ENCODE data around the gene LHPP. TPM values are rescaled to one million over a fixed set of nuclear protein-coding genes. Genes with fewer than 3 reads are reported as not detected.
"Not testable (repeated sequence)": the region's sequence is repeated elsewhere in the genome, so short reads cannot be mapped to it uniquely, and the experiment has no call there.

The LHPP gene
- total and polyA plus RNA-seq, 4 donors, result 11.5 to 22.0 (median 18.6) TPM

GRCh38 chr10:124543146-124543545 lies 81.5 kb downstream of the LHPP start:
- ATAC-seq (ENCODE audit: low FRiP score) (no peak), DNase-seq (no peak)
- intact Hi-C loops (cut with DNase I), result no loop called here
- 92 to 94% methylated on average over 13 of the region's 13 CpGs for WGBS, 2 donors
- no peaks in the 10 kb centered on the region for H3K4me1 ChIP-seq (ENCODE audit: control insufficient read depth in 1 of 2, insufficient read depth in 2 of 2, low read length in 2 of 2)
- no peaks in the 10 kb centered on the region for H3K9me3 ChIP-seq (ENCODE audit: control insufficient read depth, low read length)
- H3K27ac ChIP-seq (ENCODE audit: low read depth in 1 of 2, low read length in 2 of 2), result no peak overlapping the region
- H3K4me3 ChIP-seq (ENCODE audit: low read length in 2 of 2), result no peak overlapping the region
- no peaks in the 10 kb centered on the region for H3K36me3 ChIP-seq (ENCODE audit: control insufficient read depth in 1 of 2, insufficient read depth in 2 of 2, low read length in 1 of 2)
- H3K27me3 ChIP-seq (ENCODE audit: control insufficient read depth in 1 of 2, insufficient read depth in 2 of 2, low read length in 1 of 2), result no peaks in the 10 kb centered on the region

DNA sequence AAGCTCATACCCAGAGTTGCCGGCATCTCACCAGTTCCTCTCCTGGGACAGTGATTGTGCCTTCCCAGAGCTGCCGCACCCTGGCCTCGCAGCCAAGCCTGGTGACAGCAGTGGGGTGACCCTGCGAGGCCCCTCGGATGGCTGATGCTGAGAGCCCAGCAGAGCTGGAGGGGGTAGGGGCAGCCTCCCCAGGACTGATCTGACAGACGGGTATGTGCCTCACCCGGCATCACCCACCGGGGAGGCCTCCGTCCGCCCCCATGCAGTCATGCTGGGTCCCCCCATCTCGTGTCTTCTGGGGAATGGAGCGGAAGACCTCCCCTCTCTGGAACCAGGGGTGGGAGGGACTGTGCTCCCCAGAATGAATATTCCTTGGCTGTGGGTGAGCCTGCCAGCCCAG lies 82.3 kb downstream of the LHPP start:
- DNase-seq (no peak), ATAC-seq (ENCODE audit: low FRiP score) (no peak)
- intact Hi-C loops (cut with DNase I), result no loop called here
- Histone ChIP-seq H3K27ac (ENCODE audit: low read depth in 1 of 2, low read length in 2 of 2) (no peak overlapping the region), H3K9me3 (ENCODE audit: control insufficient read depth, low read length) (no peaks in the 10 kb centered on the region), H3K4me3 (ENCODE audit: low read length in 2 of 2) (no peak overlapping the region), H3K27me3 (ENCODE audit: control insufficient read depth in 1 of 2, insufficient read depth in 2 of 2, low read length in 1 of 2) (no peaks in the 10 kb centered on the region), H3K36me3 (ENCODE audit: control insufficient read depth in 1 of 2, insufficient read depth in 2 of 2, low read length in 1 of 2) (no peaks in the 10 kb centered on the region), H3K4me1 (ENCODE audit: control insufficient read depth in 1 of 2, insufficient read depth in 2 of 2, low read length in 2 of 2) (no peaks in the 10 kb centered on the region)
- WGBS, 2 donors, result 88 to 90% methylated on average over 12 of the region's 12 CpGs

GRCh38 chr10:124544711-124545110 lies 83.1 kb downstream of the LHPP start:
- no peaks in the 10 kb centered on the region for H3K4me1 ChIP-seq (ENCODE audit: control insufficient read depth in 1 of 2, insufficient read depth in 2 of 2, low read length in 2 of 2)
- no peaks in the 10 kb centered on the region for H3K27me3 ChIP-seq (ENCODE audit: control insufficient read depth in 1 of 2, insufficient read depth in 2 of 2, low read length in 1 of 2)
- ATAC-seq (ENCODE audit: low FRiP score) (no peak), DNase-seq (no peak)
- intact Hi-C loops (cut with DNase I), result no loop called here
- H3K36me3 ChIP-seq (ENCODE audit: control insufficient read depth in 1 of 2, insufficient read depth in 2 of 2, low read length in 1 of 2), result no peaks in the 10 kb centered on the region
- 94% methylated on average over 16 of the region's 16 CpGs for WGBS, 2 donors
- no peak overlapping the region for H3K4me3 ChIP-seq (ENCODE audit: low read length in 2 of 2)
- no peaks in the 10 kb centered on the region for H3K9me3 ChIP-seq (ENCODE audit: control insufficient read depth, low read length)
- H3K27ac ChIP-seq (ENCODE audit: low read depth in 1 of 2, low read length in 2 of 2), result no peak overlapping the region

DNA sequence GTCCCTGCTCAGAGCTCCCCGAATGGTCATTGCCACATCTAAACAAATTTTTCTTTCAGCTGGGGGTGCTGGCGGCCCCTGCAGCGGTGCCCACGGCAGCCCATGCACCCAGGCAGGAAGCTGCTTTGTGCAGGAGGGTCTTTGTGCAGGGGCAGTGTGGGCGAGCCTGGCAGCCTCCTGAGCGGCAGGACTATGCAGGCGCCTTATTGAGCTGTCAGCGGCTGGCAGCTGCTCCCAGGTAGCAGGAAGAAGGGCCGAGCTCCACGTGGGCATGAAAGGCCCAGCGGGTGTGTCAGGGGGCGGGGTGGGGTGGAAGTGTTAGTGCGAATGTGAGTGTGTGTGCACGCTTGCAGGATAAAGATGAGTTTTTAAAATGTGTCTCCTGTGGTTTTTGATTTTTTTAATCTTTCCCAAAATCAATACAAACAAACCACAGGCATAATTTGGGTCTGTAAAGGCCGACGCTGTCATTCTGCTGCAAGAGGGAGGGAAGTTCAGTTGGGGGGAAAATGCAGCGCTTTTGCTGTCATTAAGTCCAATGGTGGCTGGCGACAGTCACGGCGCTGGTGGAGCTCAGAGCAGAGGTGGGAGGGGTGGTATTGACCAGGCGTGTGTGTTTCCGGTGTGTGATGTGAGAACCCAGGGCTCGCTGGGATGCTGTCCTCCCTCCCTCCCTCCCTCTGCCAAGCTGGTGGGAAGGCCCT lies 83.9 kb downstream of the LHPP start:
- H3K4me3 ChIP-seq (ENCODE audit: low read length in 2 of 2), result no peak overlapping the region
- DNase-seq, result no peak
- intact Hi-C loops (cut with DNase I), result no loop called here
- no peaks in the 10 kb centered on the region for H3K27me3 ChIP-seq (ENCODE audit: control insufficient read depth in 1 of 2, insufficient read depth in 2 of 2, low read length in 1 of 2)
- WGBS, 2 donors, result 88 to 92% methylated on average over 22 to 23 of the region's 23 CpGs
- no peaks in the 10 kb centered on the region for H3K36me3 ChIP-seq (ENCODE audit: control insufficient read depth in 1 of 2, insufficient read depth in 2 of 2, low read length in 1 of 2)
- no peaks in the 10 kb centered on the region for H3K9me3 ChIP-seq (ENCODE audit: control insufficient read depth, low read length)
- H3K27ac ChIP-seq (ENCODE audit: low read depth in 1 of 2, low read length in 2 of 2), result no peak overlapping the region
- H3K4me1 ChIP-seq (ENCODE audit: control insufficient read depth in 1 of 2, insufficient read depth in 2 of 2, low read length in 2 of 2), result no peaks in the 10 kb centered on the region
- no peak for ATAC-seq (ENCODE audit: low FRiP score)

DNA sequence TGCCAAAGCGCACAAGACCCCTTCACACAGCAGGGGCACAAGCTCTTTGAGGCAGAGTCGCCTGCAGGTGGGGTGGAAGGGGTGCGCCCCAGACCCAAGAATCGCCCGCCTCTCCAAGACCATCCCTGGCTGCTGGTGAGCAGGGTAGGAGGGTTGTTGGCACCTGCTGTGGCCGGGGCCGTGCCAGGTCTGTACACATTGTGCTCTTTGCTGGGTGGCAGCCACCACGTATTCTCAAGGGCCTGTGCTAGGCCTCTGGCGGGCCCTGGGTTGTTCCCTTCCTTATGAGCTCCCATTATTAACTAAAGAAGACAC lies 84.4 kb downstream of the LHPP start:
- Histone ChIP-seq H3K36me3 (ENCODE audit: control insufficient read depth in 1 of 2, insufficient read depth in 2 of 2, low read length in 1 of 2) (no peaks in the 10 kb centered on the region), H3K4me1 (ENCODE audit: control insufficient read depth in 1 of 2, insufficient read depth in 2 of 2, low read length in 2 of 2) (no peaks in the 10 kb centered on the region), H3K27ac (ENCODE audit: low read depth in 1 of 2, low read length in 2 of 2) (no peak overlapping the region), H3K9me3 (ENCODE audit: control insufficient read depth, low read length) (no peaks in the 10 kb centered on the region), H3K27me3 (ENCODE audit: control insufficient read depth in 1 of 2, insufficient read depth in 2 of 2, low read length in 1 of 2) (no peaks in the 10 kb centered on the region), H3K4me3 (ENCODE audit: low read length in 2 of 2) (no peak overlapping the region)
- intact Hi-C loops (cut with DNase I), result no loop called here
- 80 to 82% methylated on average over 8 to 9 of the region's 9 CpGs for WGBS, 2 donors
- no peak for ATAC-seq (ENCODE audit: low FRiP score)
- DNase-seq, result no peak

- intact Hi-C loops (cut with DNase I), result no loop called here
- Histone ChIP-seq H3K36me3 (ENCODE audit: control insufficient read depth in 1 of 2, insufficient read depth in 2 of 2, low read length in 1 of 2) (no peaks in the 10 kb centered on the region), H3K27me3 (ENCODE audit: control insufficient read depth in 1 of 2, insufficient read depth in 2 of 2, low read length in 1 of 2) (no peaks in the 10 kb centered on the region), H3K9me3 (ENCODE audit: control insufficient read depth, low read length) (no peaks in the 10 kb centered on the region), H3K4me3 (ENCODE audit: low read length in 2 of 2) (no peak overlapping the region), H3K27ac (ENCODE audit: low read depth in 1 of 2, low read length in 2 of 2) (no peak overlapping the region), H3K4me1 (ENCODE audit: control insufficient read depth in 1 of 2, insufficient read depth in 2 of 2, low read length in 2 of 2) (no peaks in the 10 kb centered on the region)
- DNase-seq (no peak), ATAC-seq (ENCODE audit: low FRiP score) (no peak)
- 87% methylated on average over 15 of the region's 15 CpGs for WGBS, 2 donors
Measured at GRCh38 chr10:124546957-124547646, 85.5 kb downstream of the LHPP start.

DNA sequence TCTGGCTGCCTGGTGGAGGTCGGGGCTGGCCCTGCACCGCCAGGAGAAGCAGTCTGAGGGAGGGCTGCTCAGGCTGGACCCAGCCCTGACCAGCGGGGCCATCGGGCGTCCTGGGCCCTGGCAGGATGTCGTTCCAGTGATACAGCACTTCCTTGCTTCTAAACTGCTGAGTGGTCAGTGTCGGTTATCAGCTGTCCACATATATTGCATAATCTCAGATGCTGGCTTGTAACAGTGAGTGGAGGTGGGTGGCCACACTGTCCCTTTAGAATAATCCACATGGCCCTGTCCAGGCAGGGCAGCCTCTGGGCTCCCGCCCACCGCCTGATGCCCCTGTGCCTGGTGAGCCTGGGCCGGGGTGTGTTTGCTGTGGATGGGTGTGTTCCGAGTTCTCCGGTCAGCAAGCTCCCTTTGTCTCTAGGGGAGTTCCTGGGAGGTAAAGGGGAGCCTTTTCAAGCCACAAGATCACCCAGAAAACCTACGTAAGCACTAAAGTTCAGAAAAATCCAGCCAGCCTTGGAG lies 86.1 kb downstream of the LHPP start:
- Histone ChIP-seq H3K27me3 (ENCODE audit: control insufficient read depth in 1 of 2, insufficient read depth in 2 of 2, low read length in 1 of 2) (no peaks in the 10 kb centered on the region), H3K27ac (ENCODE audit: low read depth in 1 of 2, low read length in 2 of 2) (no peak overlapping the region), H3K4me3 (ENCODE audit: low read length in 2 of 2) (no peak overlapping the region), H3K4me1 (ENCODE audit: control insufficient read depth in 1 of 2, insufficient read depth in 2 of 2, low read length in 2 of 2) (no peaks in the 10 kb centered on the region), H3K9me3 (ENCODE audit: control insufficient read depth, low read length) (no peaks in the 10 kb centered on the region), H3K36me3 (ENCODE audit: control insufficient read depth in 1 of 2, insufficient read depth in 2 of 2, low read length in 1 of 2) (no peaks in the 10 kb centered on the region)
- 81 to 84% methylated on average over 13 of the region's 13 CpGs for WGBS, 2 donors
- ATAC-seq (ENCODE audit: low FRiP score) (peak; percentile 17), DNase-seq (no peak)
- intact Hi-C loops (cut with DNase I), result no loop called here

DNA sequence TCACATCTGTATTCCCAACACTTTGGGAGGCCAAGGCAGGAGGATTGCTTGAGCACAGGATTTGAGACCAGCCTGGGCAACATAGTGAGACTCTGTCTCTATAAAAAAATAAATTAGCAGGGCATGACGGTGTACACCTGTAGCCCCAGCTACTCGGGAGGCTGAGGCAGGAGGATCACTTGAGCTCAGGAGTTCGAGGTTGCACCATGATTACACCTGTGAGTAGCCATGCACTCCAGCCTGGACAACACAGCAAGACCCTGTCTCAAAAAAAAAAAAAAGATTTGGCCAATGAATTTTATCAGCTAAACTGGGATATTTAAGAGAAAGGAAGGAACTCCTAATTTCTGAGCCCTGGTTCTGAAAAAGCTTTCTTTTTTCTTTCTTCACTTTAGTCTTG lies 87.5 kb downstream of the LHPP start:
- DNase-seq; ATAC-seq (ENCODE audit: low FRiP score); H3K9me3 ChIP-seq (ENCODE audit: control insufficient read depth, low read length); H3K27ac ChIP-seq (ENCODE audit: low read depth in 1 of 2, low read length in 2 of 2); H3K4me1 ChIP-seq (ENCODE audit: control insufficient read depth in 1 of 2, insufficient read depth in 2 of 2, low read length in 2 of 2); H3K27me3 ChIP-seq (ENCODE audit: control insufficient read depth in 1 of 2, insufficient read depth in 2 of 2, low read length in 1 of 2); H3K4me3 ChIP-seq (ENCODE audit: low read length in 2 of 2); intact Hi-C loops (cut with DNase I); H3K36me3 ChIP-seq (ENCODE audit: control insufficient read depth in 1 of 2, insufficient read depth in 2 of 2, low read length in 1 of 2): not testable (repeated sequence)
- 96 to 97% methylated on average over 3 of the region's 3 CpGs for WGBS, 2 donors

Data from aorta (tissue), 5 donors.